Stimulated activated CD8-positive, alpha-beta memory T cell treated with anti-CD3 and anti-CD28 coated beads, Interleukin-7, amount 100 ng/mL, for 24 hours (primary cell): ENCODE results near the gene IGFBP1.

Source experiments
- DNase-seq: peaks from one replicate; pipeline ENCODE4 v3.0.0-alpha.2; 2020; ENCODE audit warnings: low read depth

Gene IGFBP1

DNA sequence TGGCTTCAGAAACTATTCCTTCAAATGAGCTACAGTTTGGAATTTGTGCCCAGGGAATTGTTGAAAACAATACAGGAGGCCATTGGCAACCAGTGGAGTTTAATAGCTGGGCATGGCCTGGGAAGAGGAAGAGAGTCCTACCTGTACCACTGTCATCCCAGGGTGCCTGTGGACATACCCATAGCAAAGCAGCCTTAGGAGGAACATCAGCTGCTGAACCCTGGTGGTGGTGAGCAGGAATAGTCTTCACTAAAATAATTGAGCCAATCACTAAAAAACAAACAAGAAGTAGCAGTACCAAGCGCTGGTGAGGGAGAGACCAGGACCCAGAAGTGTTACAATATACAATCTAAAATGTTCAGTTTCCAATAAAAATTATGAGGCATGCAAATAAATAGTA is 14.5 kb downstream of the IGFBP1 start:
- no peak for DNase-seq

DNA sequence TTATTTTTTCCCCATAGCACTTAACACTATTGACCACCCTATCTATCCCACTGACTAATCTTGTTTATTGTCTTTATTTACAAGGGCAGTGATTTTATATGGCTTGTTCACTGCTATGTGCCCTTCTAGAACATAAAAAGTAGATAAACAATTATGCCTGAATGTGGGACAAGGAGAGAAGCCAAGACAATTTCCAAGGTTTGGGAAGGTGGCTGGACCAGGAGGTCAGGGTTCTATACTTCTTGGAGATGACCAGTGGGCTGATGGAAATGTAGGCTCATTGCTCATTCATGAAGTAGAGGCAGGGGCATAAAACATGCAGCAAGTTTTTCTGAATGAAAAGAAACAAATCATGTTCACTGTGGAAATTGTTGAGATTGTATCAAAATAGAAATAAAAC is 21.3 kb downstream of the IGFBP1 start:
- DNase-seq = no peak

DNA sequence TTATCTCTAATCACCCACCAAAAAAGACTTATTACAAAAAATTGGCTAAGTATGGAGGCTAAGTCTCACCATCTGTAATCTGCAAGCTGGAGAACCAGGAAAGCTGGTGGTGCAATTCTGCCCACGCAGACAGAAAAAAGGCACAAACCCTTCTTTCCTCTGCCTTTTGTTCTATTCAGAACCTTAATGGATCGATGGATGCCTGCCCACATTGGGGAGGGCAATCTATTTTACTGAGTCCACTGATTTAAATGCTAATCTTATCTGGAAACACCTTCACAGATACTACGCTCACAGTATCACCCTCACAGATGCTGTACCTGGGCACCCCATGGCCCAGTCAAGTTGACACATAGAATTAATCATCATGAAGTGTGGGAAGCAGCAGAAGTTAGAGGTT is 22.6 kb downstream of the IGFBP1 start:
- DNase-seq = no peak

- no peak for DNase-seq
These were observed 23.0 kb downstream of the IGFBP1 start for GRCh38 chr7:45911311-45911710.

GRCh38 chr7:45912972-45913371 is 24.7 kb downstream of the IGFBP1 start:
- no peak for DNase-seq

DNA sequence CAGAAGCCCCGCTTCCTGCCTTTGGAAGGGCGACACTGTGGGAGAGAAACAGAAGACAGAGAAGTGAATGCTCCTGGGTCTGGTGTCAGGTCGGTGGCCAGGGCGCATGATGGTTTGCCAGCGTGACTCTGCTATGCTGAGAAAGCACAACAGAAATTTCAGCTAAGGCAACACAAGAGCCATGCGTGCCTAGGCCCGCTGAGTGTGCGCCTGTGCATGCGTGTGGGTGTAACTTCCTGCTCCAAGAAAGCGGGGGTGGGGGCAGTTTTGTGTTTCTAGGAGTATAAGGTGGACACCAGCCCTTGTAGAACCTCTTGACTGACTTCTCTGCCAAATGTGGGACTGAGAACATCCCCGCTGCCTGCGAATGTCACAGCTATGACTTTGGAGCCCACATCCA is 26.6 kb downstream of the IGFBP1 start:
- DNase-seq = no peak

- DNase-seq = no peak
These were observed 27.3 kb downstream of the IGFBP1 start for GRCh38 chr7:45915606-45916005.

DNA sequence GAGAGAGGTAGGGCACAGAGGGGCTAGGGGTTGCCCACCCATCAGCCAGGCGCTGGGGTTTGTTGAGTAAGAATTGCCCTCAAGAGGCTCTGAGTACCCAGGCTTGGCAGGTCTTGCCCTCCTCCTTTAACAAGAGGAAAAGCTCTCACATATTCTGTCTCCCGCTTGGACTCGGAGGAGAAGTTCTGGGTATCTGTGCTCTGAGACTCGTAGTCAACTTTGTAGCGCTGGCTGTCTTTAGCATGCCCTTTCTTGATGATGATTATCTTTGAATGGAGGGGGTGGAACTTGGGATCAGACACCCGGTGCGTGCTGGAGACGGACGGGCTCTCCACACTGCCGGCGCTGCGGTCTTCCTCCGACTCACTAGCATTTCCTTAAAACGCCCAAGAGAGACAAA is 28.8 kb downstream of the IGFBP1 start:
- no peak for DNase-seq

- peak; percentile 65 for DNase-seq
These were observed 29.4 kb downstream of the IGFBP1 start for GRCh38 chr7:45917658-45918057.

GRCh38 chr7:45918556-45918955 is 30.3 kb downstream of the IGFBP1 start:
- DNase-seq = no peak

DNA sequence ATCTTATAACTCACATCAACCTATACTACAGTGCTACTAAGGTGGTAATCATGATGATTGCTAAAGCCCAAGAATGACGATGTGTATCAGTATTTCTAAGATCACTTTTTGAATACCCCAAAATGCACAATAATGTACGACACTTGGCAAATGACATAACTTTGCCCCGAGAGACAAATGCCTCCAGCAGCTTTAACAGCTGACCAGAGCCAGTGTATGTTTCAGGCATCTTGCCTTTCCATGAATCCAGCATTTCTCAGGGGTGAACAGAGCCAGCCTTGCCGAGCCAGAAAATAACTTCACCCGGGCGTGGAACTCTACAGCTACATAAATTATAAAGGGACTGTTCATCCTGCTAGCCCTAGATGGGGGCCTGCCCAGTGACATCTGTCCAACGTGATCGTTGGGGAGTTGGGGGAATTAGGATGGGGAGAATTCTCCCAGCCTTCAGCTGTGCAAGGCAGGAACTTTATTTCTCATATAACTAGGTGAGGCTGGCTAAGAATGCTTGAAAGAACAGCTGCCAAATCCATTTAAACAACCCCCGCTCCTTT is 31.0 kb downstream of the IGFBP1 start:
- DNase-seq = no peak

- DNase-seq = no peak
These were observed 31.7 kb downstream of the IGFBP1 start for GRCh38 chr7:45919993-45920459.

GRCh38 chr7:45920502-45921380 is 32.5 kb downstream of the IGFBP1 start, which contains the start of gene IGFBP3:
IGFBP3 (minus strand) TSS chr7:45921272; CDS start chr7:45921140, 132 bp downstream.
- DNase-seq = no peak

GRCh38 chr7:45921381-45921698 is 33.1 kb downstream of the IGFBP1 start:
- DNase-seq = no peak

GRCh38 chr7:45921699-45922519 is 33.6 kb downstream of the IGFBP1 start:
- no peak for DNase-seq

DNA sequence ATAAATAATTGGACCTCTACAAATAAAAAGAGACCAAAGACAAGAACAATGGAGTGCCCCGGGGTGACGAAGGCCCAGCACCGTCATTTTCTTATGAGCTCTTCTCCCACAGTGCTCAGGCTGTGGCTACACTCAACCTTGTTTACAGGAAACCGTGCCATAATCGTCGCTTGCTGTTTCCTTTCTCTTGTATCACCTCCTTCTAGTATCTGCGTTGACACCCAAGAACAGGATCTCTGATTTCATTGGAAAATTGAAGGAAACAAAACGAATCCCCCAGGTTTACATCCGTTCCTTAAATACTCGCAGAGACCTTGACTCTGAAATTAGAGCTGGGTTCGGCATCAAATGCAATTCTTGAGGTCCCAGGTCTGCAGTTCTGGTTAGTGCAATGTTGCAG is 34.5 kb downstream of the IGFBP1 start:
- DNase-seq = no peak

GRCh38 chr7:45923290-45923689 is 35.0 kb downstream of the IGFBP1 start:
- no peak for DNase-seq

- no peak for DNase-seq
These were observed 35.5 kb downstream of the IGFBP1 start for GRCh38 chr7:45923818-45924217.

- DNase-seq = no peak
These were observed 36.0 kb downstream of the IGFBP1 start for GRCh38 chr7:45924283-45924682.

- DNase-seq = no peak
These were observed 39.4 kb downstream of the IGFBP1 start for GRCh38 chr7:45927721-45928120.

DNA sequence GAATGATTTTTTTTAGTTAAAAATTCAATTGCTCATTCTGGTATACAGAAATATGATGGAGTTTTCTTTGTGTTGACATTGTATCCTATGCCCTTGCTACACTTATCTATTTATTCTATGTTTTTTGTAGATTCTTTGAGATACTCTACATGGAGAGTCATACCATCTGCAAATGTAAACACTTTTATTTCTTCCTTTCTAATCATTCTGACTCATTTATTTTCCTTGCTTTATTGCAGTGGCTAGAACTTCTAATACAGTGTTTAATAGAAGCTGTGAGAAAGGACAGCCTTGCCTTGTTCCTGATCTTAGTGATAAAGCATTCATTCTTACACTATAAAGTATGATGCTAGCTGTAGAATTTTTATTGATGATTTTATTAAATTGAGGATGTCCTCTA is 42.7 kb downstream of the IGFBP1 start:
- no peak for DNase-seq

DNA sequence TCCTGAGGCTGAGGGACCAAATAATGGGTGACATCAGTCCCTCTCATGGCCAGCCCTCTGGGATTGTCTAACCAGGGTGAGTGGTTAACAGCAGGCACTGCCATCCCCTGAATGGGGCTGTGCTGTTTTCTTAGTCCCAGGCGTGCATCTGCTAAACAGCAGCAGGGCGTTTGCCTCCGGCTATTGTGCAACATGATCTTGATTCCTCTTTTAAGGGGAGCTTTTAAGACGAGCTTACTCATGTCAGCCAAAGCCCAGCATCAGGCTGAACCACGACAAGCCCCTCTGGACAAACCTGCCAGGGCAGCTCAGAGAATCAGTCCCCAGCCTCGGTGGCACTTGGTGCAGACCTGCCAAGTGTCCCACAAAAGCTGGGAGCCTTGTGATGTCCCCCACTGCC is 49.0 kb downstream of the IGFBP1 start:
- DNase-seq = no peak

DNA sequence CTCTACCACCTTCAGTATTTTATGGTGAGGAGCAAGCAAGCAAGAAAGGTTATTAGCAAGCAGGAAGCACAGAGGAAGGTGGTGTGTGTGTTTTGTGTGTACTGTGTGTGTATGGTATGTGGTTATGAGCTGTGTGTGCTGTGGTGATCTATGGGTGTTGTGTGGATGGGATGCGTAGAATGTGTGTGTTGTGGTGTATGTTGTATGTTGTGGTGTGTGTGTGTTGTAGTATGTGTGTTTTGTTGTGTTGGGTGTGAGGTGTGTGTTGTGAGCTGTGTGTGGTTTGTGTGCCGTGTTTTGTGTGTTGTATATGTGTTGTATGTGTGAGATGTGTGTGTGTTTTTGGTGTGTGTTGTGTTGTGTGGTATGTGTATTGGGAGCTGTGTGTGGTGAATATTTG is 49.6 kb downstream of the IGFBP1 start:
- no peak for DNase-seq
